Measurements from ENCODE around the gene ZNF148.

Gene ZNF148

DNA sequence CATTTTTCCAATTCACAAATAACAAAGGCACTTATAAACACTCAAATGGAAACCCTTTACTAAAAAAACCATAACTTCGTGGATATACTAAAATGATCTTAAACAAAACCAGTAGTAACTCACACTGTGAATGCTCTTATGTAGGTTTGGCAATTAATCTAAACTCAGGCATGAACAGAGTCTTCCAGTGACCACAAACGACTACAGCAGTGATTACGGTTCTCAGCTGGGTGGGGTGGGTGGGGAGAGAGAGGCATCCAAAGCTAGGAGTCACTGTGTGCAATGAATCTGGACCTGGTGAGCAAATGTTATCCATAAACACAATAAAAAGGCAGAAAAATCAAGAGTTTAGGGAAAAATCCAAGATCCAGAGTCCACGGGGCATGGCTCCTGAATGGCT, 183.9 kb downstream of the ZNF148 start:
- DNase-seq (ENCODE audit: low read depth in 2 of 2) = no peak

DNA sequence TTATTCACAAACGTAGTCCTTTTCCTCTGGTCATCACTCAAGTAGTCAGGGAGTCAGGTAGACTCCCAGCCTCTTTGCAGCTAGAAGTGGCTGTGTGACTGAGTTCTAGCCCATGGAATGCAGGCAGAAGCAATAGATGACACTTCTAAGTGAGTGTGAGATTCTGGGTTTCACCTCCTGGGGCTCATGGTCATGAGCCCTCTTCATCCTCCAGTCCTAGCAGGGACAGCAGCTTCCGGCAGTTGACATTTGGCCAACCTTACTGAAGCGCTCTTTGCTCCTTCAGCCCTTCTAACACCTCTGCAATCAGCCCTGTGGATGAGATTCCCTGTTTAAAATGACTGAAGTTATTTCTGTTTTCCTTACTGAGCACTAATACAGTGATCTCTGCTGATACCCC, 184.3 kb downstream of the ZNF148 start:
- no peak for DNase-seq (ENCODE audit: low read depth in 2 of 2)

DNA sequence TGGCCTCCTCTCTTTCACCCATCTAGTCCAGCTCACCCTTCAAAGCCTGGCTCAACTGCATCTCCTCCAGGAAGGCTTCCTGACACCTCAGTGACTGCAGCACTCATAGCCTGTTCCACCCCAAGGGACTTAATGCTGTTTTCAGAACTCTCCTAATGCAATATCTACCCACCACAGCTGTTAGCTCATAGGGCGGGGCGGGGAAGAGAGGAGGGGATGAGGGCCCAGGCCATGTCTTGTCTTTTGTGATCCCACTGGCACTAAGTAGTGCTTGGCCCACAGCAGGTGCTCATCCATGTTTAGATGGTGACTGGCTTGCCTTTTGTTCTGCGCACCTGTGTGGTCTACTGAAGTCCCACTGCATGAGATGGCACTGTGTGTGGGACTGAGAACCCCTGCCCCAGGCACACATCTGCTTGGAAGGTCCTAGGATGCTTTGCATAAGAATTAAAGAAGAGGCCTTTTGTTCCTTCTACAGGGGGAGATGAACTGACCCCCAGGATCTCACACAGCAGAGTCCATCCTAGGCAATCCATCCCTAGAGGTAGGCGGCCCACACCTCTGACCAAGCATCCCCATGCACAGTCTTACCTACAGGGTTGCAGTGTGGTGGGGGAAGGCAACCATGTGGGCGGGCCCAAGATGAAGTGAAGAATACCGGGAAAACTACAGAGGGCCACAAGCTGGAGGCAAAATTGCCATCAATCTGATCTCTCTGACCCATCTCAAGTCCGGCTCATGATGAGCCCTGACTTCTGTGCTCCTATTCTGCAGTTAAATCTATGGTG, 185.6 kb downstream of the ZNF148 start:
- no peak for DNase-seq (ENCODE audit: low read depth in 2 of 2)

DNA sequence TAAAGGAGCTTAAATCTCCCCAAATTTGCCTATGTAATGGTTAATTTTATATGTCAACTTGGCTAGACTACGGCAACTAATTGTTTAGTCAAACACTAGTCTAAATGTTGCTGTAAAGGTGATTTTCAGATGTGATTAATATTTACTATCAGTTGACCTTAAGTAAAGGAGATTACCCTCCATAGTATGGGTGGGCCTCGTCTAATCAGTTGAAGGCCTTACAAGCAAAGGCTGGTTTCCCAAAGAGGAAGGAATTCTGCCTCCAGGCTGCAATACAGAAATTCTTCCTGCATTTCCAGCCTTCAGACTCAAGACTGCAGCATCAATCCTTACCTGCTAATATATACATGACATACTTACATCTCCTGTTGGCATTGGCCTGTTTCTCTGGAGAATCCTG, 186.2 kb downstream of the ZNF148 start:
- no peak for DNase-seq (ENCODE audit: low read depth in 2 of 2)

DNA sequence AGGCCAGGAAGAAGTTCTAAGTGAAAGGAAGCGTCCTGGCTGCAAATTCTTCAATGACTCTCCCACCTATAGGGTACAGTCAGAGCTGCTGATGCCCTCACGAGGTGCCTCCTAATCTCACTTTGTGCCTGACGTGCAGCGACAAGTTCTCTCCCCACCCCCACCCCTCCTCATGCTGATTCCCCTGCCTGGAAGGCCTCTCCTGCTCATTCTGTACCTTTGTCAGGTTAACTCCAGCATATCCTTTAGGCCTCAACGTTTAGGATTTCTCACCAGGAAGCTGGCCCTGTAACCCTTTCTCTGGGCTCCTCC, 187.6 kb downstream of the ZNF148 start:
- DNase-seq (ENCODE audit: low read depth in 2 of 2) = no peak

DNA sequence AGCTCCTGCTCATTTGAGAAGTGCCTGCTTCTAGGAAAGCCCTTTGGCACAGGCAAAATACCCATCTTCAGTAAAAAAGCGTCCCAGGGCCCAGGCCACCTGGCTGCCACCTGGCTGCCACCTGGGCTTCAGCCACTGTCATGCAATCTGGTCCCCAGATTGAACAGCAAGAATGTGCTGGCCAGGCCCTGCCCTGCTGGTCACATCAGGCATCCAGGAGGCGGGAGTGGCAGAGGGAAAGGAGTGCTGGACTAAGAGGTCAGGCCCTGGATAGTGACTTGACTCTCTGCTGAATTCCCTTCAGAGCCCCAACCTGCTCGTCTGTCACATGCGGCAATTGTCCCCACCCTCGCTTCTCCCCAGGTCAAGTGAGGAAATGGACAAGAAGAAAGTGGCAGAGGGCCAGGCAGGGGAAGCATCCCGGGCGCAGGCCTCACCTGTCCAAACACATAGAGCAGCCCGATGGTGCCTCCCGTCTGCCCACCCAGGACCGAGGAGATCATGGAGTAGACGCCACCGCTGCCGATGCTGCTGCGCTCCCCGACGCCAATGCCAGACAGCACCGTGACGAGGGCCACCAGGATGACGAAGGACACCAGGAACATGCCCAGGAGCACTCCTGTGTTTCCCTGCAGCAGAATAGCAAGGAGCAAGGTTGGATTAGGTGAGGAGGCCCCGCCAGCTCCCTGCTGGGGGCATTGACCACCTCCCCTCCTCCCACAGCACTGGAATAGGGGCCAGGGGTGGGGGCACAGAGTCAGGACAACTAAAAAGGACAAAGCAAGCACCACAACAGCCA, 188.1 kb downstream of the ZNF148 start:
- DNase-seq (ENCODE audit: low read depth in 2 of 2) = no peak

DNA sequence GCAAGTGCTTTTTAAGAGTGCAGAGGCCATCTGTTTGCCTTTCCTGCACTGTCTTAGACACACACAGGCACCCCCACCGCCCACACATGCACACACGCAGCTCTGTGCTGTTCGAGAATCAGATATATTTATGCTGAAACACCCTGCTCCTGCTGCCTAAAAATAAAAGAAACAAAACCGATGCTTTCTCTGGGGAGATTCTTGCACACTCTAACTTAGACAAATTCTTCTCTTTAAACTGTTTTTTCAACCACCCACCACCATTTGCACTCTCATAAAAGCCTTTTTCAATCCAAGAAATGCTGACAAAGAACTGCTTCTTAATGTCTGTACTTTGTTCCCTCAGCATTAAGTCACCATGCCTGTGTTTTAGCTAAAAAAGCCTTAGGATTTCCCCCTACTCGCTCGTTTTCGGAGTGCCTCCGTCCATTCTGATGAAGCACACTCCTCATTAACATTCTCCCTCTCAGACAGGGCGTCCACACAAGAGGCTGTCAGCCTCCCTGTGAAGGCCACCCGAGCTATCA, 188.8 kb downstream of the ZNF148 start:
- DNase-seq (ENCODE audit: low read depth in 2 of 2) = no peak

DNA sequence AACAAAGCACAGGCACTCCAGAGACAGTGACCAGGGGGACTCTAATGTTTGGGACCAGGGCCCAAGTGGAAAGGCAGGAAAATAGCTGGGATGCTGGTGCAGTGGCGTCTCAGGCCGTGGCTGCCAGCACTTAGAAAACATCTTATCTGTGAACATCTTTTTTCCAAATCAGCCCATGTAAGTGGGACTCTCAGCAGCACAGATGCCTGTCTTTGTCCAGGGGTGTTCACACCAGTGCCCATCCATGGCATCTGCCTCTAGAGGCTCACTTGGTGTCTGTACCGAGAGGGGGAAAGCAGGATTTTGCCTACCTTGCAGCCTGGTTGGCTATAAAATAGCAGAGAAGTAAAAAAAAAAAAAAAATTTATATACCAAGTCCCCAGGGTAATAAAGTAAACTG, 189.3 kb downstream of the ZNF148 start:
- DNase-seq (ENCODE audit: low read depth in 2 of 2) = no peak

DNA sequence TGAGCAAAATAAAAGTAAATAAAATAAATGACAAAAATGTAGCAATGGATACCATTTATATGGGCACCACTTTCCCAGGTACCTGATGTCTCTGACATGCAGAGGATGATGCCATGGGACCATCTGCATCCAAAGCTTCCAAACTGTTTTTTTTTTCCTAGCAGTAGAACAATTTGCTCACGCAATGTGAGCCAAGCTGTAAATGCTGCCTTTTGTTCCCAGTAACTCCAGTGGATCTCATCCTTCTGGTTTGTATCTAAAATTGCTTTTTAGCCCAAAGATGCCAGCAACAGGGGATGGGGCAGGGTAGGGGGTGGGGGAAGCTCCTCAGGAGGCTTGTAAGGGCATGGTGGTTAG, 195.3 kb downstream of the ZNF148 start:
- DNase-seq (ENCODE audit: low read depth in 2 of 2) = no peak

DNA sequence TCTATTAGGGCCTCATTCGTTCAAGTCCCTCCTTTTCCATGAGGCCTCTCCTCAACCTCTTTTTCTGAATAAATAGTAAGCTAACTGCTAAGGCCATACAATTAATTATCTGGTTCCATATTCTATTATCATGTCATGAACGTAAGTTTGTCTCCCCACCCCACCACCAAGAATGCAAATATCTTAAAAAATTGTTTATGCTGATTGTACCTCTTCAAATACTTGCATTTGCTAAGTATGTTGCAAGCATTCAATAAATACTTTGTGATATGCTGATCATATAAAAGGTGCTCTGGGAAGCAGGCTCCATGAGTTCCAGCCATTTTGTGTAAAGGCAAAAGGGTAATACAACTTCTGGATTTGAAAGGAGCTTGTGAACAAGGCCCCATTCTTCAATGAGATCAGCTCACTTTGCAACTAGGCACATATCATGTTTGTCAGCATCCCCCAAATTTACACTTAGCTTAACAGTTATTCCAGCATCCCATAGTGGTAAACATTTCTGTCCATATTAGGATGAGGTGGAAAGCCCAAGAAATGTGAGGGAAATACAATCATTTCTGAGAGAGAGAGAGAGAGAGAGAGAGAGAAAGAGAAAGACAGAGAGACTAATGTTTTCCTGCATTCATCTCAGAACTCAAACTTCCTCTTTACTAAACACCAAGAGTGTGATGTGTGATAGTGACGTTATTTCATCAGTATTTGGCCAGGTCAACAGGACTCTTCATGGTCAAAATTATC, 195.8 kb downstream of the ZNF148 start:
- no peak for DNase-seq (ENCODE audit: low read depth in 2 of 2)

DNA sequence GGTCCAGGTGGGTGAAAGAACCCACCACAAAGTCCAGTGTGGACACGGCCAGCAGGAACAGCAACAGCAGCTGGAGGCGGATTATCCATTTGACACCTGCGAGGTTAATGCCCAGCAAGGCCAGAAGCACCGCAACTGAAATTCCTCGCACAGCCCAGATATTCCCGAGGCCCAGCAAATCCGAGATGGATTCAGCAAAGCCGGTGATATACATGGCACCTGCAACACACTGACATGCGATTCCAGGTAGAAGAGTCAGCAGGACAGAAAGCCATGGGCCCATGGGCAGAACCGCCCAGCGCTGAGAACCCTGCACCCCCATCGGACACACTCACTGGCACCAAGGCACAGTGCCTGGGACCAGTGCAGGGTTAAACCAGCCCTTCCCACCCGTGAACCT, 197.4 kb downstream of the ZNF148 start:
- DNase-seq (ENCODE audit: low read depth in 2 of 2) = no peak

All from stimulated activated CD8-positive, alpha-beta memory T cell treated with anti-CD3 and anti-CD28 coated beads, Interleukin-7, amount 100 ng/mL, for 1 hour (primary cell).